Fibroblast of lung (primary cell): Measurements from ENCODE around the gene LILRA5. TPM values are rescaled to one million over a fixed set of nuclear protein-coding genes. Genes with fewer than 3 reads are reported as not detected.

Source experiments
- DNase-seq, 2 donors: peaks; one replicate each; pipeline versions ENCODE4 v3.0.0 to v3.0.0-alpha.2; 2010; ENCODE audit warnings: low read depth in 2 of 2
- H2AFZ ChIP-seq: 2 replicates; pipeline ENCODE4 v1.5.1; 2012; ENCODE audit warnings: low read length, control low read depth, inconsistent platforms
- H3K27ac ChIP-seq: 2 replicates; pipeline ENCODE4 v1.5.1; 2011; ENCODE audit warnings: low read length, control low read depth; ENCODE audit not compliant: insufficient read depth
- H3K27me3 ChIP-seq: 2 replicates; pipeline ENCODE4 v1.5.1; 2011; ENCODE audit warnings: mild to moderate bottlenecking, low read length; ENCODE audit not compliant: control insufficient read depth, insufficient read depth
- H3K36me3 ChIP-seq: 2 replicates; pipeline ENCODE4 v1.5.1; 2011; ENCODE audit warnings: low read length; ENCODE audit not compliant: control insufficient read depth, insufficient read depth
- H3K4me1 ChIP-seq: 2 replicates; pipeline ENCODE4 v1.5.1; 2011; ENCODE audit warnings: low read length; ENCODE audit not compliant: control insufficient read depth, insufficient read depth; ENCODE audit errors: extremely low read depth
- H3K4me2 ChIP-seq: 2 replicates; pipeline ENCODE4 v1.5.1; 2011; ENCODE audit warnings: low read length, control low read depth; ENCODE audit not compliant: insufficient read depth; ENCODE audit errors: extremely low read depth
- H3K4me3 ChIP-seq, 4 experiments: fragments of 200-600 bp in 1 of 4; sonication (generic) in 1 of 4; replicated peaks in 1 of 4; 2 replicates each; pipeline ENCODE4 v1.5.1; 2011 to 2016; ENCODE audit warnings: low read length in 4 of 4, low read depth in 3 of 4, mild to moderate bottlenecking in 3 of 4, control low read depth in 2 of 4, inconsistent platforms in 1 of 4, mixed read lengths in 1 of 4; ENCODE audit not compliant: insufficient read depth in 1 of 4; ENCODE audit errors: control extremely low read depth in 1 of 4
- H3K79me2 ChIP-seq: 2 replicates; pipeline ENCODE4 v1.5.1; 2012; ENCODE audit warnings: mild to moderate bottlenecking, low read length, inconsistent platforms; ENCODE audit not compliant: control insufficient read depth, insufficient read depth
- H3K9ac ChIP-seq: 2 replicates; pipeline ENCODE4 v1.5.1; 2011; ENCODE audit warnings: mild to moderate bottlenecking, low read length, control low read depth; ENCODE audit not compliant: insufficient read depth
- H3K9me3 ChIP-seq: 2 replicates; pipeline ENCODE4 v1.5.1; 2012; ENCODE audit warnings: low read depth, low read length; ENCODE audit not compliant: control insufficient read depth, insufficient read depth
- H4K20me1 ChIP-seq: 2 replicates; pipeline ENCODE4 v1.5.1; 2011; ENCODE audit warnings: low read length; ENCODE audit not compliant: control insufficient read depth, insufficient read depth; ENCODE audit errors: extremely low read depth
- CTCF ChIP-seq, 2 donors: IDR thresholded peaks in 1 of 2; conservative IDR thresholded peaks in 1 of 2; 1 replicate in 1 of 2; 2 replicates in 1 of 2; pipeline ENCODE4 v1.5.1; 2011 to 2012; ENCODE audit warnings: low read length in 2 of 2, control low read depth in 1 of 2, inconsistent platforms in 1 of 2, low read depth in 1 of 2, mild to moderate bottlenecking in 1 of 2
- EZH2 ChIP-seq: IDR thresholded peaks from 2 replicates; pipeline ENCODE4 v1.5.1; 2012; ENCODE audit warnings: low read length, control low read depth, mild to moderate bottlenecking; ENCODE audit errors: missing control alignments
- polyA plus RNA-seq, 2 donors: library from polyadenylated mRNA; depleted of rRNA in 1 of 2; stranded (reverse) in 1 of 2; unstranded in 1 of 2; fragments of >200 nt; gene quantifications; 2 replicates each; pipeline ENCODE4 v1.2.1, GENCODE V29; 2011 to 2012; ENCODE audit warnings: missing spikeins in 1 of 2
- total RNA-seq: library from RNA; depleted of rRNA; stranded (reverse); fragments of >200 nt; gene quantifications from 2 replicates; pipeline ENCODE4 v1.2.1, GENCODE V29; 2014

LILRA5 gene
- total and polyA plus RNA-seq, 2 donors (not counting 1 experiment from before 2014, with no cell fraction given), result not detected

DNA sequence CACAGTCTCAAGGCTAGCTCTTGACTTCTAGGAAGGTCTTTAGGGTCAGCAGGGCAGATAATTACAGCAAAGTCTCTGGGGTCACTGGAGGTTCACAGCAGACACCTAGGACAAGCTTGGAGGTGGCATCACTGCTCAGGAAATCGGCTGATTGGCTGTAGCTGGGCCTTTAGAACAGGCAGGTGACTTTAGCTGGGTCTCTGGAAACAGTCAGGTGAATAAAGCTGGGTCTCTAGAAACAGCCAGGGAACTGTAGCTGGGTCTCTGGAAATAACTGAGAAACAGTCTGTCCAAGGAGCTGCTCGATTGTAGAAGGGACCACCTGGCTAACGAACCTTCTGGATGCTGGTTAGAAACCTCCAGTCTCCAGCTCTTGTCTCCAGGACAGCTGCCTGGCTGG is 41.8 kb upstream of the LILRA5 start:
- Histone ChIP-seq H3K9me3 (no peaks in the 10 kb centered on the region), H3K4me1 (no peaks in the 10 kb centered on the region), H3K27me3 (no peaks in the 10 kb centered on the region), H2AFZ (no peak overlapping the region), H3K36me3 (no peaks in the 10 kb centered on the region), H3K4me3 (no peak overlapping the region), H3K4me2 (no peak overlapping the region), H3K9ac (no peak overlapping the region), H4K20me1 (no peaks in the 10 kb centered on the region), H3K27ac (no peak overlapping the region), H3K79me2 (no peaks in the 10 kb centered on the region)
- TF ChIP-seq EZH2, result no peak
- TF ChIP-seq CTCF (conservative IDR thresholded peaks at IDR 0.05 in 1 of 2, IDR thresholded peaks at IDR 0.05 in 1 of 2; ENCODE audit: low read depth in 1 of 2, low read length in 2 of 2), result no peak
- no peak for DNase-seq

GRCh38 chr19:54352546-54352945 is 39.6 kb upstream of the LILRA5 start:
- Histone ChIP-seq H3K4me3 (no peak overlapping the region), H4K20me1 (no peaks in the 10 kb centered on the region), H3K27me3 (no peaks in the 10 kb centered on the region), H3K9ac (no peak overlapping the region), H3K27ac (no peak overlapping the region), H3K4me2 (no peak overlapping the region), H3K9me3 (no peaks in the 10 kb centered on the region), H3K4me1 (no peaks in the 10 kb centered on the region), H3K79me2 (no peaks in the 10 kb centered on the region), H3K36me3 (no peaks in the 10 kb centered on the region), H2AFZ (no peak overlapping the region)
- TF ChIP-seq EZH2, result no peak
- no peak for TF ChIP-seq CTCF (conservative IDR thresholded peaks at IDR 0.05 in 1 of 2, IDR thresholded peaks at IDR 0.05 in 1 of 2; ENCODE audit: low read depth in 1 of 2, low read length in 2 of 2)
- no peak for DNase-seq

DNA sequence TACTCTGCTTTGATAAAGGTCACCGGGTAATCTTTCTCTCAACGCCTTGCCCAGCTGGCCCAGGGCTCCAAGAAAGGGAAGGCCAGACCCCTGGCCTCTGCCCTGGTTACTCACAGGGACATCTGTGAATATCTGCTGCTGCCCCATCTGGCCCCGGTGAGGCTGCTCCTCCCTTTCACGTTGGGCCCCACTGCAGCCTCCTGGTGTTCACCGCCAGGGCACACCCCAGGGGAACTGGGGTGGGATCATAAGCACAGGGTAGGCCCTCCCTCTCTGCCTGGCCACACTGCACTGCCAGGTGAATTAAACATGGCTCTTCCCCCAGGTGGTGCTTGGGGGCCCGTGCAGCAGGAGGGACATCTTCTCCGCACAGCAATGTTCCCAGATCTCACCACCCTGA is 39.1 kb upstream of the LILRA5 start:
- H3K4me2 ChIP-seq, result no peak overlapping the region
- no peak for DNase-seq
- no peaks in the 10 kb centered on the region for H3K36me3 ChIP-seq
- no peak overlapping the region for H3K27ac ChIP-seq
- no peak overlapping the region for H3K9ac ChIP-seq
- H4K20me1 ChIP-seq, result no peaks in the 10 kb centered on the region
- no peaks in the 10 kb centered on the region for H3K27me3 ChIP-seq
- H3K4me1 ChIP-seq, result no peaks in the 10 kb centered on the region
- no peak overlapping the region for H2AFZ ChIP-seq
- TF ChIP-seq CTCF (conservative IDR thresholded peaks at IDR 0.05 in 1 of 2, IDR thresholded peaks at IDR 0.05 in 1 of 2; ENCODE audit: low read depth in 1 of 2, low read length in 2 of 2) (no peak), EZH2 (no peak)
- no peaks in the 10 kb centered on the region for H3K9me3 ChIP-seq
- H3K79me2 ChIP-seq, result no peaks in the 10 kb centered on the region
- no peak overlapping the region for H3K4me3 ChIP-seq
